Breast epithelium (tissue), 4 donors: ENCODE data around the gene HBA1. TPM values are rescaled to one million over a fixed set of nuclear protein-coding genes. Genes with fewer than 3 reads are reported as not detected.
A peak's percentile ranks its signal among the peaks of the same experiment; 100 is the strongest.
"Not testable (repeated sequence)": the region's sequence is repeated elsewhere in the genome, so short reads cannot be mapped to it uniquely, and the experiment has no call there.

Experiments used
- DNase-seq, 2 donors: peaks; one replicate each; pipeline ENCODE4 v3.0.0-alpha.2; 2019; ENCODE audit warnings: low spot score in 2 of 2
- H3K27ac ChIP-seq, 2 donors: fragments of 200-600 bp; sonication (generic) in 1 of 2; one replicate each; pipeline ENCODE4 v1.5.1; 2016 to 2019; ENCODE audit warnings: mild to moderate bottlenecking in 1 of 2
- H3K27me3 ChIP-seq, 2 donors: fragments of 200-600 bp; sonication (generic) in 1 of 2; one replicate each; pipeline versions ENCODE4 v1.5.1 to v1.6.0; 2017 to 2019; ENCODE audit warnings: control low read depth in 1 of 2, mild to moderate bottlenecking in 1 of 2
- H3K36me3 ChIP-seq: fragments of 200-600 bp; one replicate; pipeline ENCODE4 v1.5.1; 2019
- H3K4me1 ChIP-seq, 2 donors: fragments of 200-600 bp; sonication (generic); one replicate each; pipeline ENCODE4 v1.5.1; 2016 to 2019; ENCODE audit warnings: control low read depth in 1 of 2
- H3K4me3 ChIP-seq, 3 donors: fragments of 200-600 bp; sonication (generic); 1 replicate in 2 of 3; 2 replicates in 1 of 3; pipeline ENCODE4 v1.5.1; 2016 to 2019; ENCODE audit warnings: mild to moderate bottlenecking in 3 of 3, moderate library complexity in 2 of 3
- H3K9me3 ChIP-seq, 2 donors: fragments of 200-600 bp; sonication (generic) in 1 of 2; one replicate each; pipeline ENCODE4 v1.5.1; 2016 to 2019; ENCODE audit warnings: control low read depth in 1 of 2
- POLR2A ChIP-seq: fragments of 450-650 bp; IDR thresholded peaks from one replicate; pipeline ENCODE4 v1.6.1; 2016; ENCODE audit warnings: antibody characterized with exemption, mild to moderate bottlenecking, moderate library complexity
- POLR2AphosphoS5 ChIP-seq, 3 donors: sonication (generic); formaldehyde crosslinking; IDR thresholded peaks; one replicate each; pipeline ENCODE4 v1.6.1; 2017; ENCODE audit warnings: antibody characterized with exemption in 3 of 3
- intact Hi-C: fragments of 100-400 bp; cut with DNase I; formaldehyde crosslinking; loops from one replicate; pipeline ENCODE4 v1.15.1; 2023; ENCODE audit warnings: low total_unique reads
- total RNA-seq, 3 donors: library from RNA; depleted of rRNA; stranded (reverse); fragments of >200 nt; gene quantifications; one replicate each; pipeline ENCODE4 v1.1.0, GENCODE V29; 2016
- TF ChIP-seq, protein P1 (sequence below), 3 donors: fragments of 450-650 bp; IDR thresholded peaks; one replicate each; pipeline ENCODE4 v1.5.1; 2016 to 2017; ENCODE audit warnings: antibody characterized with exemption in 3 of 3, mild to moderate bottlenecking in 3 of 3, moderate library complexity in 3 of 3

Gene HBA1
- 10 to 100 TPM in 2 of 3 donors, 1 to 10 TPM in 1; 5.6 to 15.2 (median 10.4) TPM for total RNA-seq

DNA sequence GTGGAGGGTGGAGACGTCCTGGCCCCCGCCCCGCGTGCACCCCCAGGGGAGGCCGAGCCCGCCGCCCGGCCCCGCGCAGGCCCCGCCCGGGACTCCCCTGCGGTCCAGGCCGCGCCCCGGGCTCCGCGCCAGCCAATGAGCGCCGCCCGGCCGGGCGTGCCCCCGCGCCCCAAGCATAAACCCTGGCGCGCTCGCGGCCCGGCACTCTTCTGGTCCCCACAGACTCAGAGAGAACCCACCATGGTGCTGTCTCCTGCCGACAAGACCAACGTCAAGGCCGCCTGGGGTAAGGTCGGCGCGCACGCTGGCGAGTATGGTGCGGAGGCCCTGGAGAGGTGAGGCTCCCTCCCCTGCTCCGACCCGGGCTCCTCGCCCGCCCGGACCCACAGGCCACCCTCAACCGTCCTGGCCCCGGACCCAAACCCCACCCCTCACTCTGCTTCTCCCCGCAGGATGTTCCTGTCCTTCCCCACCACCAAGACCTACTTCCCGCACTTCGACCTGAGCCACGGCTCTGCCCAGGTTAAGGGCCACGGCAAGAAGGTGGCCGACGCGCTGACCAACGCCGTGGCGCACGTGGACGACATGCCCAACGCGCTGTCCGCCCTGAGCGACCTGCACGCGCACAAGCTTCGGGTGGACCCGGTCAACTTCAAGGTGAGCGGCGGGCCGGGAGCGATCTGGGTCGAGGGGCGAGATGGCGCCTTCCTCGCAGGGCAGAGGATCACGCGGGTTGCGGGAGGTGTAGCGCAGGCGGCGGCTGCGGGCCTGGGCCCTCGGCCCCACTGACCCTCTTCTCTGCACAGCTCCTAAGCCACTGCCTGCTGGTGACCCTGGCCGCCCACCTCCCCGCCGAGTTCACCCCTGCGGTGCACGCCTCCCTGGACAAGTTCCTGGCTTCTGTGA, at the start of gene HBA1:
Gene HBA1, plus strand, starts transcription at position 204 of the 906 bp plus-strand sequence. Its CDS starts 37 bp downstream, at position 241.
- H3K27ac ChIP-seq, H3K36me3 ChIP-seq, DNase-seq, H3K9me3 ChIP-seq, intact Hi-C loops: not testable (repeated sequence)
- peaks cover 6 to 59% of the 10 kb centered on the region in 2 donors for H3K27me3 ChIP-seq
- H3K4me3 ChIP-seq = peak within 1 kb of the TSS in 1 of 3 donors; percentile 46
- H3K4me1 ChIP-seq = peaks cover 11% of the 10 kb centered on the region in 2 donors

DNA sequence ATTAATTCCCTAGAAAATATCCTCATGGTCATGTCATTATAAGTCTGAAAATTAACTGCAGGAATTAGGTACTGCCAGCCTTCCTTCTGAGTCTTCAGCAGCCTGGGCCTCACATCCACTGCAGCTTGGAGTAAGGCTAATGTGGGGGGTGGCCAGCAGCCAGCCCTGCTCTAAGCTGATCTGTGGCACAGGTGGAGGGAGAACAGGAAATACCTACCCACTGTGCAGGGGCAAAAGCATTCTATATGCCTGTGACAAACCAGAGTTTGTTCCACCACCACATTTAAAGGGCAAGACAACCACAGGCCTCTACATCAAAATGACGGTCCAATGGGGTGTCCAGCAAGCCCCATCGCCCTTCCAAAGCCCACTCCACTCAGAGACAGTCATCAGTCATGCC, 47.4 kb upstream of the HBA1 start:
- no peaks in the 10 kb centered on the region for H3K27me3 ChIP-seq
- no peak overlapping the region for H3K27ac ChIP-seq
- intact Hi-C loops = no loop called here
- no peak for TF ChIP-seq POLR2A
- TF ChIP-seq POLR2AphosphoS5 (IDR thresholded peaks at IDR 0.05) = no peak
- TF ChIP-seq, protein P1, sequence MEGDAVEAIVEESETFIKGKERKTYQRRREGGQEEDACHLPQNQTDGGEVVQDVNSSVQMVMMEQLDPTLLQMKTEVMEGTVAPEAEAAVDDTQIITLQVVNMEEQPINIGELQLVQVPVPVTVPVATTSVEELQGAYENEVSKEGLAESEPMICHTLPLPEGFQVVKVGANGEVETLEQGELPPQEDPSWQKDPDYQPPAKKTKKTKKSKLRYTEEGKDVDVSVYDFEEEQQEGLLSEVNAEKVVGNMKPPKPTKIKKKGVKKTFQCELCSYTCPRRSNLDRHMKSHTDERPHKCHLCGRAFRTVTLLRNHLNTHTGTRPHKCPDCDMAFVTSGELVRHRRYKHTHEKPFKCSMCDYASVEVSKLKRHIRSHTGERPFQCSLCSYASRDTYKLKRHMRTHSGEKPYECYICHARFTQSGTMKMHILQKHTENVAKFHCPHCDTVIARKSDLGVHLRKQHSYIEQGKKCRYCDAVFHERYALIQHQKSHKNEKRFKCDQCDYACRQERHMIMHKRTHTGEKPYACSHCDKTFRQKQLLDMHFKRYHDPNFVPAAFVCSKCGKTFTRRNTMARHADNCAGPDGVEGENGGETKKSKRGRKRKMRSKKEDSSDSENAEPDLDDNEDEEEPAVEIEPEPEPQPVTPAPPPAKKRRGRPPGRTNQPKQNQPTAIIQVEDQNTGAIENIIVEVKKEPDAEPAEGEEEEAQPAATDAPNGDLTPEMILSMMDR (IDR thresholded peaks at IDR 0.05) = no peak
- no peaks in the 10 kb centered on the region for H3K36me3 ChIP-seq
- no peaks in the 10 kb centered on the region for H3K9me3 ChIP-seq
- H3K4me3 ChIP-seq = no peak overlapping the region
- no peak for DNase-seq
- H3K4me1 ChIP-seq = no peaks in the 10 kb centered on the region

DNA sequence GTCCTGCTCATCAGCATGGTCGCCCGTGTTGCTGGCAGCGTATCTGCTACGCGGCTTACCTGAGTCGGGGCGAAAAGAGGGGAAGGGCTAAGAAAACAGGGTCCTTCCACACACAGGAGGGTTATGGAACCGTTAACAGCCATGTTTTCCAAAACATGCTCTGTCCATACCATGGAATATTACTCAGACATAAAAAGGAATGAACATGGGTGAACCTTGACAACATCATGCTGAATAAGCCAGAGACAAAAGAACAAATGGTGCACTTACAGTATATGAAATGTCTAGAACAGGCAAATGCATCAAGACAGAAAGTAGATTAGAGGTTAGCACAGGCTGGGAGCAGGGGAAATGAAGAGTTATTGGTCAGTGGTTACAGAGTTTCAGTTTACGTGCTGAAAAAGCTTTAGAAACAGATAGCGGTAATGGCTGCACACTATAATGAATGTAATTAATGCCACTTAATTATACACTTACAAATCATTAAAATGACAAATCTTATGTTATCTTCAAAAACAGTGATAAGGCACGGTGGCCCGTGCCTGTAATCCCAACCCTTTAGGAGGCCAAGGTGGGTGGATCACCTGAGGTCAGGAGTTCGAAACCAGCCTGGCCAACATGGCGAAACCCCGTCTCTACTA, 45.8 kb upstream of the HBA1 start:
- intact Hi-C loops = no loop called here
- Histone ChIP-seq H3K27me3 (no peaks in the 10 kb centered on the region), H3K4me3 (no peak overlapping the region), H3K4me1 (no peaks in the 10 kb centered on the region), H3K36me3 (no peaks in the 10 kb centered on the region), H3K9me3 (no peaks in the 10 kb centered on the region), H3K27ac (no peak overlapping the region)
- no peak for DNase-seq
- TF ChIP-seq POLR2A = no peak
- TF ChIP-seq, protein P1 (IDR thresholded peaks at IDR 0.05) = no peak
- no peak for TF ChIP-seq POLR2AphosphoS5 (IDR thresholded peaks at IDR 0.05)

DNA sequence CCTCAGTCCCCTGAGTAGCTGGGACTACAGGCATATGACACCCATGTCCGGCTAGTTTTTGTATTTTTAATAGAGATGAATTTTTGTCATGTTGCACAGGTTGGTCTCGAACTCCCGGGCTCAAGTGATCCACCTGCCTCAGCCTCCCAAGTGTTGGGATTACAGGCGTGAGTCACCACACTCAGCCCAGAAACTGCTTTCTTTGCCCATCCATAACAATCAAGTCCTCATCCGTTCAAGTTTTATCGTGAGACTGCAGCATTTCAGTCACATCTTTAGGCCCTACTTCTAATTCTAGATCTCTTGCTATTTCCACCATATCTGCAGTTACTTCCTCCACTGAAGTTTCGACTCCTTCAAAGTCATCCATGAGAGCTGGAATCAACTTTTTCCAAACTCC, 44.4 kb upstream of the HBA1 start:
- Histone ChIP-seq H3K4me1 (no peaks in the 10 kb centered on the region), H3K36me3 (no peaks in the 10 kb centered on the region), H3K4me3 (no peak overlapping the region), H3K27ac (no peak overlapping the region), H3K9me3 (no peaks in the 10 kb centered on the region), H3K27me3 (no peaks in the 10 kb centered on the region)
- intact Hi-C loops = no loop called here
- DNase-seq = no peak
- TF ChIP-seq POLR2A = no peak

DNA sequence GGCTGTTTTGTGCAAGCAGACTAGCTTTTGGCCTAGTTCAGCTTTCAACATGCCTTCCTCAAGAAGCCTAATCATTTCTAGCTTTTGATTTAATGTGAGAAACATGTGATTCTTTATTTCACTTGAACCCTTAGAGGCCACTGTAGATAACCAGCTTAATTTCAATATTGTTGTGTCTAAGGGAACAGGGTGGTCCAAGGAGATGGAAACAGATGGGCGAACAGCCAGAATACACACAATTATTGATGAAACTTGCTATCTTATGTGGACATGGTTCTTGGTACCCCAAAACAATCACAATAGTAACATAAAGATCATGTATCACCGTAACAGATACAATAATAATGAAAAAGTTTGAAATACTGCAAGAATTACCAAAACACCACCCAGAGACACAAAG, 42.8 kb upstream of the HBA1 start:
- no peak overlapping the region for H3K27ac ChIP-seq
- H3K36me3 ChIP-seq = no peaks in the 10 kb centered on the region
- H3K9me3 ChIP-seq = no peaks in the 10 kb centered on the region
- H3K27me3 ChIP-seq = no peaks in the 10 kb centered on the region
- no peak for DNase-seq
- no peak overlapping the region for H3K4me3 ChIP-seq
- no peak for TF ChIP-seq POLR2A
- TF ChIP-seq, protein P1 (IDR thresholded peaks at IDR 0.05) = no peak
- no peak for TF ChIP-seq POLR2AphosphoS5 (IDR thresholded peaks at IDR 0.05)
- intact Hi-C loops = no loop called here
- no peaks in the 10 kb centered on the region for H3K4me1 ChIP-seq

DNA sequence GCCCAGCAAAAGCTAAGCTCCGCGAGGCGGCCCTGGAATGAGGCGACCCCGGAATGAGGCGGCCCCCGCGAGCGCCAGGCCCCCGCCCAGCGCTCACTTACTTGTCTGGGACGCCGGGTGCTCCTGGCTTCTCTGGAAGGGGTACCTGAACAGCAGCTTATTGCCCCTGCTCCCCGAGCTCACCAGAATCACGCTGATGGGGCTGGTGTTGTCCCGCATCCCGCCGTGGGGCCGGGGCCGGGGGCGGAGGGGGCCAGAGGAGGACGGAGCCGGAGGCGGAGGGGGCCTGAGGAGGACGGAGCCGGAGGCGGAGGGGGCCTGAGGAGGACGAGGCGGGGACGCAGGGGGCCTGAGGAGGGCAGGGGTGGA, 38.4 kb upstream of the HBA1 start:
- no peaks in the 10 kb centered on the region for H3K36me3 ChIP-seq
- no peaks in the 10 kb centered on the region for H3K4me1 ChIP-seq
- no peaks in the 10 kb centered on the region for H3K9me3 ChIP-seq
- H3K27me3 ChIP-seq = no peaks in the 10 kb centered on the region
- TF ChIP-seq POLR2AphosphoS5 (IDR thresholded peaks at IDR 0.05) = no peak
- no peak for TF ChIP-seq POLR2A
- TF ChIP-seq, protein P1 (IDR thresholded peaks at IDR 0.05) = no peak
- peak overlapping the region; percentile 65 to 81 (median 80) for H3K4me3 ChIP-seq
- no peak for DNase-seq
- intact Hi-C loops = no loop called here
- H3K27ac ChIP-seq = peak overlapping the region; percentile 87 to 89
